Esophagus mucosa (tissue), 1 donor: ENCODE results near the gene MOB3B. TPM values are rescaled to one million over a fixed set of nuclear protein-coding genes. Genes with fewer than 3 reads are reported as not detected.

Experiments used
- total RNA-seq: library from RNA; stranded (reverse); gene quantifications from one replicate; pipeline ENCODE4 v1.2.4, GENCODE V29; 2023
- donor health status: DM: yes; HTN: yes; CAD: no.

Gene MOB3B
- total RNA-seq, 1 donor from 2014 or later, result 3.7 TPM

Other genes starting within 250 kb of the MOB3B start
- not detected for gene EQTN, start 232.7 kb downstream of the MOB3B start, total RNA-seq
- not detected for gene IFNK, start 5.5 kb downstream of the MOB3B start, total RNA-seq
- gene C9orf72, start 43.7 kb upstream of the MOB3B start, total RNA-seq, result 6.4 TPM